ENCODE results near the gene VSIR. TPM values are rescaled to one million over a fixed set of nuclear protein-coding genes. Genes with fewer than 3 reads are reported as not detected.
A peak's percentile ranks its signal among the peaks of the same experiment; 100 is the strongest.

Gene VSIR
- total and polyA plus RNA-seq, 10 of the 15 experiments (the other 5 are each of a cell fraction or from before 2014, with no cell fraction given), result 0.19 to 12.5 (median 6.7) TPM

- TF ChIP-seq CEBPB (IDR thresholded peaks at IDR 0.05; ENCODE audit: borderline replicate concordance in 1 of 2, low read depth in 2 of 2, low read length in 2 of 2), result no peak
- TF ChIP-seq RAD21 (IDR thresholded peaks at IDR 0.05; ENCODE audit: insufficient read depth, low read depth, low read length), result peak; percentile 61
- peak; percentile 74; the same call in 2 of the 3 replicates for TF ChIP-seq POU2F2 (IDR thresholded peaks at IDR 0.05; ENCODE audit: borderline replicate concordance, low read depth, low read length)
- TF ChIP-seq SIN3A (IDR thresholded peaks at IDR 0.05; ENCODE audit: low read depth, low read length), result no peak
- TF ChIP-seq SPI1 (IDR thresholded peaks at IDR 0.05; ENCODE audit: borderline replicate concordance, insufficient read depth, low read depth, low read length), result 0 out of 2 replicates have a peak, but pooled peaks have one; percentile 14
- no peak for TF ChIP-seq HSF1 (IDR thresholded peaks at IDR 0.05; ENCODE audit: low read depth, low read length)
- TF ChIP-seq CHD4 (IDR thresholded peaks at IDR 0.05), result no peak
- TF ChIP-seq NFYB (IDR thresholded peaks at IDR 0.05; ENCODE audit: insufficient read depth, low read depth, low read length), result no peak
- TF ChIP-seq CBX3 (IDR thresholded peaks at IDR 0.05; ENCODE audit: borderline replicate concordance, low read depth), result no peak
- TF ChIP-seq CREM (IDR thresholded peaks at IDR 0.05; ENCODE audit: low read depth), result no peak
- TF ChIP-seq STAT1 (conservative IDR thresholded peaks at IDR 0.05), result 0 out of 2 replicates have a peak, but pooled peaks have one; percentile 72
- TF ChIP-seq TBL1XR1 (IDR thresholded peaks at IDR 0.05; ENCODE audit: low read depth, low read length), result no peak
- TF ChIP-seq EED (IDR thresholded peaks at IDR 0.05; ENCODE audit: low read depth), result no peak
- no peak for TF ChIP-seq ETV6 (conservative IDR thresholded peaks at IDR 0.05 in 1 of 2, IDR thresholded peaks at IDR 0.05 in 1 of 2; ENCODE audit: borderline replicate concordance in 1 of 2, low read depth in 1 of 2)
- TF ChIP-seq BACH1 (IDR thresholded peaks at IDR 0.05; ENCODE audit: borderline replicate concordance), result peak; percentile 88
- peak in 1 of 2 experiments; percentile 84; a peak in 2 of 3 replicates for TF ChIP-seq EGR1 (IDR thresholded peaks at IDR 0.05; ENCODE audit: borderline replicate concordance in 1 of 2, low read depth in 2 of 2, low read length in 2 of 2)
- TF ChIP-seq ZSCAN29 (IDR thresholded peaks at IDR 0.05), result no peak
- no peak for TF ChIP-seq ZBTB11 (CRISPR knock-in tag; IDR thresholded peaks at IDR 0.05)
- TF ChIP-seq NFIC (IDR thresholded peaks at IDR 0.05; ENCODE audit: low read depth, low read length), result no peak
- no peak for TF ChIP-seq JUNB (IDR thresholded peaks at IDR 0.05)
- TF ChIP-seq MYB (IDR thresholded peaks at IDR 0.05; ENCODE audit: borderline replicate concordance, low read depth, low read length), result no peak
- TF ChIP-seq YY1 (IDR thresholded peaks at IDR 0.05; ENCODE audit: low read depth, low read length), result peak; percentile 82
- TF ChIP-seq PAX5 (IDR thresholded peaks at IDR 0.05; ENCODE audit: borderline replicate concordance, low read depth, low read length), result peak; percentile 11; the same call in 1 of the 2 replicates
- TF ChIP-seq ZNF217 (IDR thresholded peaks at IDR 0.05), result peak; percentile 65; the same call in 1 of the 2 replicates
- no peak for TF ChIP-seq SMAD1 (IDR thresholded peaks at IDR 0.05; ENCODE audit: low read depth, partially characterized antibody)
- peak; percentile 96 for TF ChIP-seq POLR2A (IDR thresholded peaks at IDR 0.05; ENCODE audit: low read depth, low read length)
- no peak for TF ChIP-seq FOXK2 (IDR thresholded peaks at IDR 0.05)
These were observed at the start of gene VSIR (continued) for GRCh38 chr10:71773221-71773971.
